Left renal cortex interstitium (tissue), 4 donors: ENCODE data around the gene HRH1. TPM values are rescaled to one million over a fixed set of nuclear protein-coding genes. Genes with fewer than 3 reads are reported as not detected.
"Not testable (repeated sequence)": the region's sequence is repeated elsewhere in the genome, so short reads cannot be mapped to it uniquely, and the experiment has no call there.

Experiments used
- DNase-seq, 4 donors: peaks; one replicate each; pipeline ENCODE4 v3.0.0-alpha.2; 2013; ENCODE audit warnings: low read depth in 4 of 4, low spot score in 2 of 4, missing footprints in 1 of 4
- polyA plus RNA-seq, 4 donors: library from polyadenylated mRNA; unstranded; fragments of 120-200 nt; gene quantifications; one replicate each; pipeline ENCODE4 v1.2.1, GENCODE V29; 2013; ENCODE audit not compliant: insufficient read length in 4 of 4

HRH1 gene
- 1 to 10 TPM; 1.5 to 2.8 (median 2.1) TPM for polyA plus RNA-seq

GRCh38 chr3:11154036-11154952, at the start of gene HRH1:
HRH1 (plus strand) TSS chr3:11154493; CDS start chr3:11259038, 104,545 bp downstream.
- no peak for DNase-seq

GRCh38 chr3:11113316-11113715, 41.0 kb upstream of the HRH1 start:
- DNase-seq: not testable (repeated sequence)

- DNase-seq: no peak
These were observed 38.7 kb upstream of the HRH1 start for GRCh38 chr3:11115548-11115947.

- no peak for DNase-seq
These were observed 37.8 kb upstream of the HRH1 start for GRCh38 chr3:11116336-11117059.

GRCh38 chr3:11117591-11117990, 36.7 kb upstream of the HRH1 start:
- DNase-seq: no peak

GRCh38 chr3:11118181-11118682, 36.1 kb upstream of the HRH1 start:
- DNase-seq: no peak

GRCh38 chr3:11120091-11120805, 34.0 kb upstream of the HRH1 start:
- no peak for DNase-seq

- no peak for DNase-seq
These were observed 27.6 kb upstream of the HRH1 start for GRCh38 chr3:11126653-11127052.

GRCh38 chr3:11128682-11129632, 25.3 kb upstream of the HRH1 start:
- no peak for DNase-seq

- no peak for DNase-seq
These were observed 23.9 kb upstream of the HRH1 start for GRCh38 chr3:11130385-11130784.

GRCh38 chr3:11131371-11131770, 22.9 kb upstream of the HRH1 start:
- no peak for DNase-seq

GRCh38 chr3:11131886-11132285, 22.4 kb upstream of the HRH1 start:
- DNase-seq: not testable (repeated sequence)

GRCh38 chr3:11132861-11133260, 21.4 kb upstream of the HRH1 start:
- DNase-seq: no peak

GRCh38 chr3:11134794-11135193, 19.5 kb upstream of the HRH1 start:
- DNase-seq: no peak

GRCh38 chr3:11136116-11136515, 18.2 kb upstream of the HRH1 start:
- DNase-seq: no peak

GRCh38 chr3:11136830-11137626, 17.3 kb upstream of the HRH1 start:
- DNase-seq: no peak

GRCh38 chr3:11137627-11137959, 16.7 kb upstream of the HRH1 start:
- no peak for DNase-seq

- no peak for DNase-seq
These were observed 15.9 kb upstream of the HRH1 start for GRCh38 chr3:11138371-11138770.
